Large intestine (tissue), 3 donors: ENCODE measurements around the gene SLC7A6. TPM values are rescaled to one million over a fixed set of nuclear protein-coding genes. Genes with fewer than 3 reads are reported as not detected.

ENCODE experiments used
- DNase-seq, 2 donors: peaks; one replicate each; pipeline versions ENCODE4 v3.0.0 to v3.0.0-alpha.2; 2013
- H3K27ac ChIP-seq: one replicate; pipeline ENCODE4 v1.5.1; 2013; ENCODE audit warnings: low read length
- H3K27me3 ChIP-seq: 2 replicates; pipeline ENCODE4 v1.6.1; 2013; ENCODE audit warnings: low read length; ENCODE audit not compliant: control insufficient read depth, insufficient read depth
- H3K36me3 ChIP-seq: 2 replicates; pipeline ENCODE4 v1.6.1; 2013; ENCODE audit warnings: low read length; ENCODE audit not compliant: control insufficient read depth, insufficient read depth
- H3K4me1 ChIP-seq: one replicate; pipeline ENCODE4 v1.6.1; 2013; ENCODE audit warnings: low read length; ENCODE audit not compliant: control insufficient read depth, insufficient read depth
- H3K4me3 ChIP-seq: one replicate; pipeline ENCODE4 v1.5.1; 2013; ENCODE audit warnings: low read length
- H3K9me3 ChIP-seq: one replicate; pipeline ENCODE4 v1.6.1; 2013; ENCODE audit warnings: mild to moderate bottlenecking, low read depth, low read length, moderate library complexity; ENCODE audit not compliant: control insufficient read depth
- WGBS: methylation state at CpG from one replicate; pipeline ENCODE4 v1.1.5; 2013; ENCODE audit warnings: low lambda C conversion rate; ENCODE audit not compliant: insufficient coverage; 5-methylcytosine and 5-hydroxymethylcytosine counted together
- polyA plus RNA-seq: library from polyadenylated mRNA; unstranded; fragments of 120-200 nt; gene quantifications from one replicate; pipeline ENCODE4 v1.2.1, GENCODE V29; 2013

SLC7A6 gene
- polyA plus RNA-seq, 1 donor, result 11.6 TPM

DNA sequence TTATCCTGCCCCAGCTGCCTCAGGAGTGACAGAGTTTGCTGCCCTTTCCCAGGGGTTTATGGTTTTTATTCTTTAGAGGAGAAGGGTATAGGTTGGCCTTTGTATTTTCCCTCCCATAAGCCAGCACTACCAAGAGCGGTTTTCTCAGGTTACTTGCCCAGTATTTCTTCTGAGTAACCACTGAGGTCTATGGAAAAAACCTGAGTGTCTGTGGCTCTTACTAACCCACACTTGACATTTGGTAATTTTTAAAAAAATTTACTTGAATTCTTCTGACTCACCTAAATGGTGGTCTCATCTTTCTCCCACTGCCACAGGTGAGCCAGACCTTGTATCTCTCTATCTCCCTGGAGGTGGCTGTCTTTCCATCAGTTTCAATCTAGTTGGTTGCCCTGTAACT is 6.0 kb downstream of the SLC7A6 start:
- no peaks in the 10 kb centered on the region for H3K9me3 ChIP-seq
- H3K4me1 ChIP-seq, result peaks cover 30% of the 10 kb centered on the region
- H3K36me3 ChIP-seq, result peaks cover 14% of the 10 kb centered on the region
- no peak for DNase-seq
- H3K27ac ChIP-seq, result no peak overlapping the region
- no peaks in the 10 kb centered on the region for H3K27me3 ChIP-seq
- H3K4me3 ChIP-seq, result no peak overlapping the region
- WGBS, result no CpG with 5 or more reads among the region's 1 CpG

DNA sequence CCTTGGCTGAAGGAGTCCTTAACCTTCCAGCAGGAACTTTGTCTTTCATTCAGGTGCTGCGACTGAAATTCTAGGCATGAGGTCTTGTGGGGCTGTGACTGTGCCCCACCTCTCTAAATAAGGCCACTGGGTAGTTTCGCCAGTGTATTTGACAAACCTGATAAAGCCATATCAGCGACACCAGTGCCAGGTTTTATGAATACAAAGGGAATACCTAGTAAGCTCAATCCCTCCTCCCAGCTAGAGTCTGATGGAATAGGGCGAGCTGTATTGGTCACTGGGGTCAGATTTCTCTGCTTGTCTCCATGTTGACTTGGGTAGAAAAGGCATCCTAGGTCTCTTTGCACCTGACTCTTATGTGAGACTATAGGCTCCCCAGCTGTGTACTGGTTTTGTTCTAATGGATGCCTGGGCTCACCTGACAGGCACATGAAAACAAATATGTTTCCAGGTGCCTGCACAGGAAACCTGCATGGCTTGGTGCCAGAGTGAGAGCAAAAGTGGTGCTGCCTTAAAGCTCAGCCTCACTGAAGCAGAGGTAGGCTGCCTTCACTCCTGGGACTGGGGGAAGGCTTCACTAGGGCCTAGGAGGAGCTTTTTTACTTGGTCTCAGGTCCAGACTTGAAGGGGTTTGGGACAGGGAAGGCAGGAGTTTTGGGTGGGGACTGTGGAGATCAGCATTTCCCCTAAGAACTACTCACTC is 8.3 kb downstream of the SLC7A6 start:
- Histone ChIP-seq H3K27me3 (no peaks in the 10 kb centered on the region), H3K4me1 (peaks cover 16% of the 10 kb centered on the region), H3K9me3 (no peaks in the 10 kb centered on the region), H3K4me3 (no peak overlapping the region), H3K36me3 (peaks cover 14% of the 10 kb centered on the region), H3K27ac (no peak overlapping the region)
- peak in 1 of 2 donors; percentile 36 for DNase-seq
- WGBS, result no CpG with 5 or more reads among the region's 4 CpGs

DNA sequence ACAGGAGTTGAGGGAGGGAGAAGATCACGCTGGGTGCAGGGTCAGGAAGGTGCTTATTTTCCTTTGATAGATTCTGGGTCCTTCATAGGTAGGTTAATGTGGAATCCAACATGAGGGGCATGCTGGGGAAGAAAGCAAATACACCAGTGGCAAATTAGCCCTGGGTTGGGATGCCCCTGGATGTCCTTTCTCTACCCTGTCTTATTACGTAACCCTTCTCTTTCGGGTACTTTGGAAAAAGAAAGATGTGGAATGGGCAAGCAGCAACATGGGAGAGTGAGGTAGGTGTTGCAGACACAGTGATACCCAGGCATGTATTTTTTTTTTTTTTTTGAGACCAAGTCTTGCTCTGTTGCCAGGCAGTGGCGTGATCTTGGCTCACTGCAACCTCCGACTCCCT is 9.1 kb downstream of the SLC7A6 start:
- DNase-seq, result no peak
- no CpG with 5 or more reads among the region's 5 CpGs for WGBS
- H3K27me3 ChIP-seq, result no peaks in the 10 kb centered on the region
- H3K27ac ChIP-seq, result no peak overlapping the region
- no peak overlapping the region for H3K4me3 ChIP-seq
- H3K4me1 ChIP-seq, result peaks cover 13% of the 10 kb centered on the region
- no peaks in the 10 kb centered on the region for H3K9me3 ChIP-seq
- H3K36me3 ChIP-seq, result peaks cover 14% of the 10 kb centered on the region

DNA sequence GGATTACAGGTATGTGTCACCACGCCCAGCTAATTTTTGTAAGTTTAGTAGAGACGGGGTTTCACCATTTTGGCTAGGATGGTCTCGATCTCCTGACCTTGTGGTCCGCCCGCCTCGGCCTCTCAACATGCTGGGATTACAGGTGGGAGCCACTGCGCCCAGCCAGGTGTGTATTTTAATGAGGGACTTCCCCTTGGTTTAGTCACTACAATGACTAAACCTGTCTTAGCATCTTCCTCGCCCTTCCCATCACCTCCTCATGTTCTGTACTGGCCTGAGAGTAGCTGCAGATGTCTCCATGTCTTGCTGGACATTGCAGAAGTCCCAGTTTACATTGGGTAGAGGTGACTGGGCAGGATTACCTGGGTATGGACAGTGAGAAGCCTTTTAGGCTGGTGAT is 9.6 kb downstream of the SLC7A6 start:
- 100% methylated on average over 2 of the region's 8 CpGs for WGBS
- Histone ChIP-seq H3K27ac (no peak overlapping the region), H3K36me3 (peaks cover 14% of the 10 kb centered on the region), H3K9me3 (no peaks in the 10 kb centered on the region), H3K4me3 (no peak overlapping the region), H3K4me1 (peaks cover 13% of the 10 kb centered on the region), H3K27me3 (no peaks in the 10 kb centered on the region)
- DNase-seq, result no peak

DNA sequence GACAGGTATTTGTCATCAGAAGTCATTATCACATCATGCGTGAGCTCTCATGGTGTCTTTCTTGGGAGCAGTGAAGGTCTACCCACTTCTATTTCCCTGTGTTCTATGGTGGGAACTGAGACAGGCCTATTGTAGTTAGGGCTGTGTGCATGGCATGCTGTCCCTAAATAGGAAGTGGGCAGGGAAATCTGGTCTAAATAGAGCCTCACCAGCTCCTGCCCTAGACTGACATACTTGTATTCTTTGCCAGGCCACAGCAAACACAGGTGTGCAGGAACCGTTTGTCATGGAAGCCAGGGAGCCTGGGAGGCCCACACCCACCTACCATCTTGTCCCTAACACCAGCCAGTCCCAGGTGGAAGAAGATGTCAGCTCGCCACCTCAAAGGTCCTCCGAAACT is 10.1 kb downstream of the SLC7A6 start:
- Histone ChIP-seq H3K4me3 (no peak overlapping the region), H3K9me3 (no peaks in the 10 kb centered on the region), H3K4me1 (peaks cover 13% of the 10 kb centered on the region), H3K27ac (no peak overlapping the region), H3K36me3 (peaks cover 14% of the 10 kb centered on the region), H3K27me3 (no peaks in the 10 kb centered on the region)
- WGBS, result 100% methylated on average over 1 of the region's 4 CpGs
- DNase-seq, result no peak

DNA sequence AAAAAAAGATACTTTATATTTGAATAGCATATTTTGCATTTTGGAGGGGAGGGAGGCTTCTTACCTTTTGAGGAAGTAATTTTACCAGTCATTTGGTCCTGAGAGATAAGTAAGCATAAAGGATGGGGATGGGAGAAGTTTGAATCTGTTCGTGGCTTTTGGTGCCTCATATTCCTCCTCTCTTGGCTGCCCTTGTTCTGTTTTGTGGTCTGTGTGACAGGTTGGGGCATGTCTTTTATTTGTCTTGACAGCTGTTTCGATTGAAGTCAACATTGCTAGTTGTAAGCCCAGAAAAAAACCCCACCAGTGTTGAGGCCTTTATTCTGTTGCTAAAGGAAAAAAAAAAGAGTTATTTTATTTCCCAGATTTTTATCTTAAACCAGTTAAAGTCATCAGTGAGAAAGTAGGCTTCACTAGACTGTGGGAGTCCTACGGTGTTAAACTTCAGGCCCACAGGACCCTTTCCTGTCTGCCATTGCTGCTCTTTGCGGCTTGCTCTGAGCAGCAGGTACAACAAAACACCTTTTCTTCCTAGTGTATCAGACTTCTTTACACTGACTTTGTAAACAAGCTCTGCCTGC is 11.4 kb downstream of the SLC7A6 start:
- Histone ChIP-seq H3K27ac (no peak overlapping the region), H3K9me3 (no peaks in the 10 kb centered on the region), H3K4me3 (no peak overlapping the region), H3K4me1 (peaks cover 13% of the 10 kb centered on the region), H3K36me3 (peaks cover 14% of the 10 kb centered on the region), H3K27me3 (no peaks in the 10 kb centered on the region)
- no peak for DNase-seq
- 40% methylated on average over 1 of the region's 4 CpGs for WGBS

DNA sequence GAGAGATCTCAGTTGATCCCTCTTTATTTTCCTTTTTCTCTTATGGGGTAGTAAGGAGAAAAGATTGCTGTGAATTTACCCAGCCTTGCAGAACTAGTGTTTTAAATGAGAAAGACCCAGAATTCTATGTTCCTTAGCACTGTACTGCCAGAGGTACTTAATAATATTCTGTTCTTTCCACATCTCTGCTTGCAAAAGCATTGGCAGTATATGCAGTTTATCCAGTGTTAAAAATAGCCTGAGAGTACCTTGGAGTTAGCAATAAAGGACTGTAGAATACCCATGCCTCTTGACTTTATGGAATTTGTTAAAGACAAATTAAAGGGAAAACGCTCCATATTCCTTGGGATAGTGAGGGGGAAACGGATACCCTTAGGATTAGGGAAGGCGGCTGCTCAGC is 11.9 kb downstream of the SLC7A6 start:
- no peak overlapping the region for H3K27ac ChIP-seq
- WGBS, result no CpG with 5 or more reads among the region's 3 CpGs
- H3K4me1 ChIP-seq, result peaks cover 13% of the 10 kb centered on the region
- DNase-seq, result no peak
- H3K36me3 ChIP-seq, result peaks cover 14% of the 10 kb centered on the region
- H3K4me3 ChIP-seq, result no peak overlapping the region
- H3K9me3 ChIP-seq, result no peaks in the 10 kb centered on the region
- H3K27me3 ChIP-seq, result no peaks in the 10 kb centered on the region

DNA sequence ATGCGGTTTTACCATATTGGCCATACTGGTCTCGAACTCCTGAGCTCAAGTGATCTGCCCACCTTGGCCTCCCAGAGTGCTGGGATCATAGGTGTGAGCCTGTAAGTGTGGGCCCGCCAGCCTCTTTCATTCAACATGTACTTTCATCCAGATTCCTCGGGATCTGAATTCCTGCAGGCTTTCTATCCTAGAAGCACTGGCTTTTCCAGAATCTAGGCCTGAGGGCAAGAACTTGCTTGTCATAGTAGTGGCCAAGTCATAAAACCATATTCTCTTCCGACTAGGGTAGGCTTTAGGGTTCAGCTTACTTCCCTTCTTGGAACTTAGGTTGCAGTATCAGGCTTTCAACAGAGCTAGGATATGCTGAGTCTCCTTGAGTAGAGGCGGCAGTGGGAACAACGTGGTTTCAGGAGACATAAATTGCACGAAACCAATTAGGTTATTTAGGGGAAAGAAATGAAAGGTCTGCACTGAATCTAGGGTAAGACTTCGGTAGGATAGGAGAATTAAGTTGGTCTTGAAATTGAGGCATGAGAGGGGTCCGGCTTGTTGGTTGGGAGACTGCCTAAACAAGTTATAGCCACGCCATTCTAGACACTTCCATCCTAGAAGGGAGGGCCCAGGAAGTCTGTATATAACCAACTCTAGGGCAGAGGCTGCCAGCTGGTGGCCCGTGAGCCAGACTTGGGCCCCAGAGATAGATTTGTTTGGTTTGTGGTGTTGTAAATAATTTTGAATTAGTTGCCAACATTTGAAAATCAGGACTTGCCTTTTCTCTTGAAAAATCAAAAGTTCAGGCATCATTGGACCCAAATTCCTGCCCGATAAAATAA is 15.6 kb downstream of the SLC7A6 start:
- WGBS, result 91% methylated on average over 4 of the region's 13 CpGs
- no peaks in the 10 kb centered on the region for H3K27me3 ChIP-seq
- no peaks in the 10 kb centered on the region for H3K9me3 ChIP-seq
- H3K36me3 ChIP-seq, result peaks cover 7% of the 10 kb centered on the region
- no peaks in the 10 kb centered on the region for H3K4me1 ChIP-seq
- no peak for DNase-seq
- no peak overlapping the region for H3K27ac ChIP-seq
- no peak overlapping the region for H3K4me3 ChIP-seq

DNA sequence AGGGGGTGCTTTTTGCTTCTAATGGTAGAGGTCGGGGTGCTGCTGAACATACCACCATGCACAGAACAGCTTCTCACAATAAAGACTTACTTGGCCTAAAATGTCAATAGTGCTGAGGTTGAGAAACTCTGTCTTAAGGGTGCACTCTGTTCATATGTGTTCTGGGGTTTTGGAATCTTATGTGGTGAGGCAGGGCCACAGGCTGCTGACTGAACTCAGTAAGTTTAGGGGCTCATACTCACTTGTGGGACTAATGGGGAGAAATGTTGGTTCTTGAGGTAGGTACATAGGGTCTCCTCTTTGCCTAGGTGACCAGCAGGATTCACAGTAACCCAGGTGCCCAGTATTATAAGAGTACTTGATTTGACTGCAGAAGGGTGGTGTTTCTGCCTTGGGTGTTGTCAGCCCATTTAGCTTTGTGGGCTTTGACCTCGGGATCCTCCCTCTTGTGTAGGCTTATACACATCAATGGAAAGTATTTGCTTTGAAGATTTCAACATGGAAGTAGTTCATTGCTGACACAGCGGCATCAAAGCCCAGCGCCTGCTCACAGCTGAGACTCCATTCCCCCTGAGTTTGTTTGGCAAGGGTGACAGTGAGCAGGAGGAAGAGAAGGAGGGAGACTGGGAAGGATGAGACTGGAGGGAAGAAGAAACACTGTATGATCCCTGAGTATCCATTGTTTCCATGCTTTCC is 17.2 kb downstream of the SLC7A6 start:
- Histone ChIP-seq H3K4me1 (no peaks in the 10 kb centered on the region), H3K4me3 (no peak overlapping the region), H3K36me3 (peaks cover 10% of the 10 kb centered on the region), H3K9me3 (no peaks in the 10 kb centered on the region), H3K27me3 (no peaks in the 10 kb centered on the region), H3K27ac (no peak overlapping the region)
- no CpG with 5 or more reads among the region's 4 CpGs for WGBS
- DNase-seq, result no peak

DNA sequence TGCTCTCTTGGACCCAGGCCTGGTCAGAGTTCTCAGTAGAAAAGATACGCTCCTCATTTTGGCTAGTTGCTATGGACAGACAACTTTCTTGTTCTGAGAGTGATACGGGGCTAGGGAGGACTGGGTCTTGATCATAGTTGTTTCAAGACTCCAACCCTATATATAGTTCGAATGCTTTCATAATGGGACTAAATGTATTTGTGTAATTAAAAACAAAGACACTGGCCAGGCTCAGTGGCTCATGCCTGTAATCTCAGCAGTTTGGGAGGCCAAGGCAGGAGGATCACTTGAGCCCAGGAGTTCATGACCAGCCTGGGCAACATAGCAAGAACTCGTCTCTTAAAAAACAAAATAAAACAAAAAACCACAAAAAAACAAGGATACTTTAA is 17.7 kb downstream of the SLC7A6 start:
- no peaks in the 10 kb centered on the region for H3K9me3 ChIP-seq
- WGBS, result no CpG with 5 or more reads among the region's 4 CpGs
- no peak for DNase-seq
- H3K4me3 ChIP-seq, result no peak overlapping the region
- no peaks in the 10 kb centered on the region for H3K27me3 ChIP-seq
- no peak overlapping the region for H3K27ac ChIP-seq
- H3K4me1 ChIP-seq, result no peaks in the 10 kb centered on the region
- H3K36me3 ChIP-seq, result peaks cover 11% of the 10 kb centered on the region
